Gastrocnemius medialis (tissue), 4 donors: ENCODE measurements around the gene STAG1. TPM values are rescaled to one million over a fixed set of nuclear protein-coding genes. Genes with fewer than 3 reads are reported as not detected.
"Not testable (repeated sequence)": the region's sequence is repeated elsewhere in the genome, so short reads cannot be mapped to it uniquely, and the experiment has no call there.

Source experiments
- ATAC-seq, 2 donors: fragments of 150-250 bp; one replicate each; pipeline ENCODE4 v1.9.1; 2016
- DNase-seq, 2 donors: peaks; one replicate each; pipeline ENCODE4 v3.0.0-alpha.2; 2019
- H3K27ac ChIP-seq, 4 donors: fragments of 200-600 bp; sonication (generic); 1 replicate in 1 of 4; 2 replicates in 3 of 4; pipeline ENCODE4 v1.5.1; 2016 to 2018; ENCODE audit warnings: mild to moderate bottlenecking in 2 of 4, moderate library complexity in 1 of 4
- H3K27me3 ChIP-seq, 3 donors: fragments of 200-600 bp; sonication (generic) in 2 of 3; 1 replicate in 1 of 3; 2 replicates in 2 of 3; pipeline versions ENCODE4 v1.5.1 to v1.6.0; 2016 to 2019; ENCODE audit warnings: mild to moderate bottlenecking in 1 of 3, moderate library complexity in 1 of 3
- H3K36me3 ChIP-seq, 2 donors: fragments of 200-600 bp; sonication (generic) in 1 of 2; one replicate each; pipeline ENCODE4 v1.5.1; 2017 to 2018
- H3K4me1 ChIP-seq, 2 donors: fragments of 200-600 bp; sonication (generic) in 1 of 2; one replicate each; pipeline ENCODE4 v1.5.1; 2016 to 2017; ENCODE audit warnings: mild to moderate bottlenecking in 2 of 2
- H3K4me3 ChIP-seq, 4 donors: fragments of 200-600 bp; sonication (generic) in 3 of 4; 1 replicate in 1 of 4; 2 replicates in 3 of 4; pipeline ENCODE4 v1.5.1; 2016 to 2019; ENCODE audit warnings: mild to moderate bottlenecking in 2 of 4
- H3K9me3 ChIP-seq, 3 donors: fragments of 200-600 bp; sonication (generic) in 2 of 3; 1 replicate in 1 of 3; 2 replicates in 2 of 3; pipeline ENCODE4 v1.5.1; 2016 to 2019
- POLR2A ChIP-seq, 2 donors: fragments of 450-650 bp; IDR thresholded peaks; one replicate each; pipeline ENCODE4 v1.6.1; 2017; ENCODE audit warnings: antibody characterized with exemption in 2 of 2, mild to moderate bottlenecking in 2 of 2, moderate library complexity in 2 of 2
- in situ Hi-C, 4 donors: fragments of 200-750 bp; cut with MboI; loops; one replicate each; pipeline versions ENCODE4 v1.15.0 to v1.8.0; 2017; ENCODE audit warnings: low sequenced_read_pairs in 4 of 4
- intact Hi-C: fragments of 100-400 bp; cut with DNase I; formaldehyde crosslinking; loops from one replicate; pipeline ENCODE4 v1.15.1; 2023; ENCODE audit warnings: low total_unique reads
- total RNA-seq, 4 donors: library from RNA; depleted of rRNA; stranded (reverse); fragments of >200 nt; gene quantifications; one replicate each; pipeline versions ENCODE4 v1.1.0 to v1.2.3, GENCODE V29; 2016
- TF ChIP-seq, protein P1 (sequence below), 5 experiments: fragments of 450-650 bp in 3 of 5; fragments of 200-600 bp in 2 of 5; sonication (generic) in 2 of 5; IDR thresholded peaks in 4 of 5; conservative IDR thresholded peaks in 1 of 5; 1 replicate in 4 of 5; 2 replicates in 1 of 5; pipeline ENCODE4 v1.5.1; 2016 to 2019; ENCODE audit warnings: antibody characterized with exemption in 5 of 5, mild to moderate bottlenecking in 3 of 5, moderate library complexity in 3 of 5

Gene STAG1
- total RNA-seq, 4 donors from 2014 or later = 22.2 to 26.2 (median 23.7) TPM

DNA sequence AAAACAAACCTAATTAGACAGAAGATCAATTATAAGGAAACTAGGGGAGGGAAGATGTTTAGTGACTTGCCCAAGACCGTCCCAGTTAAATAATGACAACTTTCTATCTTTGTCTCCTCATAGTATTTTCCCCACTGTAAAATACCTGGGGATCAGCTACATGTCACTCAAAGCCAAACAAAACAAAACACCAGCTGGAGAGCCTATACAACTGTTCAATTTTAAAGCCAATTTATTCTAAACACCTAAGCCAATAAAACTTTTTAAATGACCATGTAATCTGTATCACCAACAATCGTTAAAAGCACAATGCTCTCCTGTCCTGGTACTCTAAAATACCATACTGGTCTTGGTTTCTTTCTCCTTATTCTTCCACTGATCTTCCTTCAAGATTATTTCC is 168.4 kb downstream of the STAG1 start:
- intact Hi-C loops = no loop called here
- Histone ChIP-seq H3K27ac (no peak overlapping the region), H3K4me1 (no peaks in the 10 kb centered on the region), H3K36me3 (no peaks in the 10 kb centered on the region), H3K27me3 (no peaks in the 10 kb centered on the region), H3K4me3 (no peak overlapping the region), H3K9me3 (no peaks in the 10 kb centered on the region)
- TF ChIP-seq, protein P1, sequence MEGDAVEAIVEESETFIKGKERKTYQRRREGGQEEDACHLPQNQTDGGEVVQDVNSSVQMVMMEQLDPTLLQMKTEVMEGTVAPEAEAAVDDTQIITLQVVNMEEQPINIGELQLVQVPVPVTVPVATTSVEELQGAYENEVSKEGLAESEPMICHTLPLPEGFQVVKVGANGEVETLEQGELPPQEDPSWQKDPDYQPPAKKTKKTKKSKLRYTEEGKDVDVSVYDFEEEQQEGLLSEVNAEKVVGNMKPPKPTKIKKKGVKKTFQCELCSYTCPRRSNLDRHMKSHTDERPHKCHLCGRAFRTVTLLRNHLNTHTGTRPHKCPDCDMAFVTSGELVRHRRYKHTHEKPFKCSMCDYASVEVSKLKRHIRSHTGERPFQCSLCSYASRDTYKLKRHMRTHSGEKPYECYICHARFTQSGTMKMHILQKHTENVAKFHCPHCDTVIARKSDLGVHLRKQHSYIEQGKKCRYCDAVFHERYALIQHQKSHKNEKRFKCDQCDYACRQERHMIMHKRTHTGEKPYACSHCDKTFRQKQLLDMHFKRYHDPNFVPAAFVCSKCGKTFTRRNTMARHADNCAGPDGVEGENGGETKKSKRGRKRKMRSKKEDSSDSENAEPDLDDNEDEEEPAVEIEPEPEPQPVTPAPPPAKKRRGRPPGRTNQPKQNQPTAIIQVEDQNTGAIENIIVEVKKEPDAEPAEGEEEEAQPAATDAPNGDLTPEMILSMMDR (IDR thresholded peaks at IDR 0.05 in 4 of 5, conservative IDR thresholded peaks at IDR 0.05 in 1 of 5) = no peak
- TF ChIP-seq POLR2A (IDR thresholded peaks at IDR 0.05) = no peak
- DNase-seq (no peak), ATAC-seq (no peak)
- in situ Hi-C loops = no loop called here

DNA sequence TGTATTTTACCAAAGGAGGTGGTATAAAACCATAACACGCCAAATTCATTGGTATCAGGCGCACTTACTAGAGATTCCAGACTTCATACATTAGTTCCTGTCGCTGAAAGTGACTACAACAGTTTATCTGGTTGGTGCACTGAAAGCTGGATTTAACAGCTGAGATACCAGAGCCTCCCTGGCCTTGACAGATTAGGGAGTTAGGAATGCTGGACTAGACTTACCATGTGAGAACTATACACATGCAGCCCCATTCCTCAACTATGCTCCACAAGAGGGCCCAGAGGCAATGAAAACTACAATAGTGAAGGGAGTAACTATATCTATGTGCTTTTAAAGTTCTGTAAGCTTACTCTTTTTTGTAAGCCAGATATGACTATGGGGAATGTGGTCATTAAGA is 174.4 kb downstream of the STAG1 start:
- Histone ChIP-seq H3K4me3 (no peak overlapping the region), H3K4me1 (no peaks in the 10 kb centered on the region), H3K27ac (no peak overlapping the region), H3K36me3 (no peaks in the 10 kb centered on the region), H3K27me3 (no peaks in the 10 kb centered on the region), H3K9me3 (no peaks in the 10 kb centered on the region)
- no peak for DNase-seq
- in situ Hi-C loops = no loop called here
- no peak for ATAC-seq
- no peak for TF ChIP-seq POLR2A (IDR thresholded peaks at IDR 0.05)
- TF ChIP-seq, protein P1 (IDR thresholded peaks at IDR 0.05 in 4 of 5, conservative IDR thresholded peaks at IDR 0.05 in 1 of 5) = no peak
- intact Hi-C loops = no loop called here

DNA sequence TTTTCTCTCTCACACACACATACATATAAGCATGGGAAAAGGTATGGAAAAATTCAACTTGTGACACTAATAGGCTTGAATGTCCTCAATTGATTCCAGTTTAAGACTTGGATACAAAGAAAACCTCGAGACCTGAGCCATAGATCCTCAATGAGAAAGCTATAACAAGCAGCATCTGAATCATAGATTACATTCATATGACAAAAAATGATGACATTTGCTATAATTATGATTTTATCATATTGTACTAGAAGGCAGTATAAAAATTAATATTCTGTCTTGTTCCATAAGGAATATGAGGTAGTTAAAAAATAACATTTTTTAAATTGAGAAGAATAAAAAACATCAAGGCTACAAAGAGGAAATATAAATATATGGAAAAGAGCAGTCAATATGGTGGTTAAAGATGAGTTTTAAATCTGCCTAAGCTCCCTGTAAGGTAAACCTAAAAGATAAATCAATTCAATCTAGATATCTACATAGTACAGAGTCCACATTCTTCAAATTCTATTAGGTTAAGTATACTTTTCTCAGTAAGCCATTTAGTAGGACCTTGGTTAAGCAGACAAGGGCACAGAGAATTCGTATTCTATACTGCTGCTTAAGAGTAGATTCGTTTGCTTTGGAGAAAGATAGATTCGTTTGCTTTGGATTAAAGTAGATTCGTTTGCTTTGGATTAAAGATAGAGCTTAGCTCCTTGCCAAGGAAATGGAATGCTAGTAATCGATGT is 175.7 kb downstream of the STAG1 start:
- Histone ChIP-seq H3K27me3 (no peaks in the 10 kb centered on the region), H3K4me1 (no peaks in the 10 kb centered on the region), H3K4me3 (no peak overlapping the region), H3K36me3 (no peaks in the 10 kb centered on the region), H3K27ac (no peak overlapping the region), H3K9me3 (no peaks in the 10 kb centered on the region)
- no peak for ATAC-seq
- DNase-seq = no peak
- intact Hi-C loops (no loop called here), in situ Hi-C loops (no loop called here)
- no peak for TF ChIP-seq POLR2A (IDR thresholded peaks at IDR 0.05)

DNA sequence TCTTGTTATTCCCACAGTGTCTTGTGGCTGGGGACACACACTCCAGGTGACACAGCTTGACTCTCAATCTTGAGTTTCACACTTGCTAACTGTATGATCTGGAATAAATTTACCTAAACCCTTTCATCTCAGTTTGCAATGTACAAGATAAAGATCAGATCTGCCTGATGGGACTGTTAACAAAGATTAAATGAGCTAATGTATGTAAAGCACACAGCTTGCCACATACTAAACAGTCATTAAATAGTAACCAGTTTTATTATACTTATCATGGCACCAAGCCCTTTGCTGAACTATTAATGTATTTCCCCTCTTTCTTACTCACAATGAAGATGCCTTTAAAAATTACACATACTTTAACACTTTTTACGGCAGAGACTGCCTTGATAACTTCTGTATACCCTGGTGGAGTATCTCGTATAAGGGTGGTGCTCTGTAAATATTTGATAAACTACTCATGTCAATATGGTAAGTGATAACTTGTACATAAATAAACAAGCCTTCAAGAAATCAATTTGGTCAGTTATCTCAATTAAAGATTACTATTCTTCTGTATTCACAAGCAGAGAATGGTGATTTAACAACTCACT is 184.5 kb downstream of the STAG1 start:
- DNase-seq = no peak
- in situ Hi-C loops (no loop called here), intact Hi-C loops (no loop called here)
- TF ChIP-seq, protein P1 (IDR thresholded peaks at IDR 0.05 in 4 of 5, conservative IDR thresholded peaks at IDR 0.05 in 1 of 5) = no peak
- TF ChIP-seq POLR2A (IDR thresholded peaks at IDR 0.05) = no peak
- no peak for ATAC-seq
- H3K36me3 ChIP-seq = peaks cover 0 to 15% of the 10 kb centered on the region in 2 donors
- no peaks in the 10 kb centered on the region for H3K4me1 ChIP-seq
- H3K4me3 ChIP-seq = no peak overlapping the region
- no peaks in the 10 kb centered on the region for H3K27me3 ChIP-seq
- no peak overlapping the region for H3K27ac ChIP-seq
- no peaks in the 10 kb centered on the region for H3K9me3 ChIP-seq

DNA sequence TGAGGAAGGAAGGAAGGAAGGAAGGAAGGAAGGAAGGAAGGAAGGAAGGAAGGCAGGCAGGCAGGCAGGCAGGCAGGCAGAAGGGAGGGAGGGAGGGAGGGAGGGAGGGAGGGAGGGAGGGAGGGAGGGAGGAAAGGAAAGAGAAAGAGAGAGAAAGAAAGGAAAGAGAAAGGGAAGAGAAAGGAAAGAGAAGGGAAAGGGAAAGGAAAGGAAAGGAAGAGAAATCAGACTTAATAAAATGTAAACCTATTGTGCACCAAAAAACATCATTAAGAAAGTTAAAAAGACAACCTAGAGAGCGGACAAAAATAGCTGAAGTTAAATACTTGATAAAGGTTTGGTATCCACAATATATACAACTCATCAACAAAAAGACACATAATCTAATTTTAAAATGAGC is 187.2 kb downstream of the STAG1 start:
- ATAC-seq, in situ Hi-C loops, H3K27me3 ChIP-seq, H3K9me3 ChIP-seq, H3K4me1 ChIP-seq, H3K27ac ChIP-seq, DNase-seq, intact Hi-C loops, H3K4me3 ChIP-seq: not testable (repeated sequence)
- peaks cover 0 to 15% of the 10 kb centered on the region in 2 donors for H3K36me3 ChIP-seq
